IPS-15b (cell line): ENCODE results near the gene MIS18BP1.

Experiments
- H3K27me3 ChIP-seq: one replicate; pipeline ENCODE4 v1.6.1; 2013; ENCODE audit warnings: low read length; ENCODE audit not compliant: control insufficient read depth, insufficient read depth
- H3K36me3 ChIP-seq: one replicate; pipeline ENCODE4 v1.6.1; 2013; ENCODE audit warnings: low read length; ENCODE audit not compliant: control insufficient read depth, insufficient read depth
- H3K4me1 ChIP-seq: one replicate; pipeline ENCODE4 v1.6.1; 2013; ENCODE audit warnings: mild to moderate bottlenecking, low read length; ENCODE audit not compliant: control insufficient read depth, insufficient read depth
- H3K4me3 ChIP-seq: one replicate; pipeline ENCODE4 v1.5.1; 2013; ENCODE audit warnings: low read depth, low read length
- H3K9ac ChIP-seq: one replicate; pipeline ENCODE4 v1.6.1; 2013; ENCODE audit warnings: low read depth, mild to moderate bottlenecking, low read length
- H3K9me3 ChIP-seq: one replicate; pipeline ENCODE4 v1.6.1; 2013; ENCODE audit warnings: mild to moderate bottlenecking, low read length; ENCODE audit not compliant: control insufficient read depth, insufficient read depth

MIS18BP1 gene

GRCh38 chr14:45261209-45261608 is 8.2 kb upstream of the MIS18BP1 start:
- Histone ChIP-seq H3K36me3 (no peaks in the 10 kb centered on the region), H3K4me1 (no peaks in the 10 kb centered on the region), H3K9ac (no peak overlapping the region), H3K27me3 (no peaks in the 10 kb centered on the region), H3K9me3 (no peaks in the 10 kb centered on the region), H3K4me3 (no peak overlapping the region)

GRCh38 chr14:45258805-45259204 is 5.8 kb upstream of the MIS18BP1 start:
- Histone ChIP-seq H3K9me3 (no peaks in the 10 kb centered on the region), H3K4me1 (no peaks in the 10 kb centered on the region), H3K9ac (no peak overlapping the region), H3K27me3 (no peaks in the 10 kb centered on the region), H3K4me3 (no peak overlapping the region), H3K36me3 (no peaks in the 10 kb centered on the region)

- no peaks in the 10 kb centered on the region for H3K27me3 ChIP-seq
- H3K9ac ChIP-seq = no peak overlapping the region
- no peaks in the 10 kb centered on the region for H3K9me3 ChIP-seq
- H3K36me3 ChIP-seq = no peaks in the 10 kb centered on the region
- H3K4me3 ChIP-seq = no peak overlapping the region
- no peaks in the 10 kb centered on the region for H3K4me1 ChIP-seq
These were observed 5.1 kb upstream of the MIS18BP1 start for GRCh38 chr14:45258073-45258472.

- Histone ChIP-seq H3K4me1 (peaks cover 2% of the 10 kb centered on the region), H3K9ac (no peak overlapping the region), H3K36me3 (no peaks in the 10 kb centered on the region), H3K27me3 (no peaks in the 10 kb centered on the region), H3K4me3 (no peak overlapping the region), H3K9me3 (no peaks in the 10 kb centered on the region)
These were observed 1.8 kb upstream of the MIS18BP1 start for GRCh38 chr14:45254771-45255170.

- no peaks in the 10 kb centered on the region for H3K9me3 ChIP-seq
- no peaks in the 10 kb centered on the region for H3K27me3 ChIP-seq
- H3K36me3 ChIP-seq = no peaks in the 10 kb centered on the region
- H3K4me1 ChIP-seq = peaks cover 2% of the 10 kb centered on the region
- H3K9ac ChIP-seq = peak overlapping the region; percentile 80
- peak overlapping the region; percentile 87 for H3K4me3 ChIP-seq
These were observed 830 bp upstream of the MIS18BP1 start for GRCh38 chr14:45253754-45254310.

- Histone ChIP-seq H3K9ac (peak overlapping the region; percentile 96), H3K27me3 (no peaks in the 10 kb centered on the region), H3K4me3 (peak overlapping the region; percentile 87), H3K9me3 (no peaks in the 10 kb centered on the region), H3K4me1 (peaks cover 2% of the 10 kb centered on the region), H3K36me3 (no peaks in the 10 kb centered on the region)
These were observed 484 bp downstream of the MIS18BP1 start for GRCh38 chr14:45252366-45253069.

GRCh38 chr14:45251912-45252311 is 1.1 kb downstream of the MIS18BP1 start:
- H3K36me3 ChIP-seq = no peaks in the 10 kb centered on the region
- no peaks in the 10 kb centered on the region for H3K9me3 ChIP-seq
- H3K4me1 ChIP-seq = peaks cover 2% of the 10 kb centered on the region
- no peaks in the 10 kb centered on the region for H3K27me3 ChIP-seq
- H3K9ac ChIP-seq = peak overlapping the region; percentile 2
- peak overlapping the region; percentile 87 for H3K4me3 ChIP-seq

- no peak overlapping the region for H3K9ac ChIP-seq
- H3K9me3 ChIP-seq = no peaks in the 10 kb centered on the region
- no peaks in the 10 kb centered on the region for H3K27me3 ChIP-seq
- no peak overlapping the region for H3K4me3 ChIP-seq
- H3K4me1 ChIP-seq = peaks cover 9% of the 10 kb centered on the region
- H3K36me3 ChIP-seq = no peaks in the 10 kb centered on the region
These were observed 3.0 kb downstream of the MIS18BP1 start for GRCh38 chr14:45249856-45250575.

GRCh38 chr14:45247427-45247826 is 5.6 kb downstream of the MIS18BP1 start:
- no peak overlapping the region for H3K4me3 ChIP-seq
- H3K4me1 ChIP-seq = peaks cover 9% of the 10 kb centered on the region
- no peaks in the 10 kb centered on the region for H3K27me3 ChIP-seq
- no peaks in the 10 kb centered on the region for H3K36me3 ChIP-seq
- H3K9me3 ChIP-seq = no peaks in the 10 kb centered on the region
- H3K9ac ChIP-seq = no peak overlapping the region

GRCh38 chr14:45246691-45247090 is 6.3 kb downstream of the MIS18BP1 start:
- H3K9me3 ChIP-seq = no peaks in the 10 kb centered on the region
- H3K4me3 ChIP-seq = no peak overlapping the region
- H3K4me1 ChIP-seq = peaks cover 9% of the 10 kb centered on the region
- H3K27me3 ChIP-seq = no peaks in the 10 kb centered on the region
- H3K9ac ChIP-seq = no peak overlapping the region
- H3K36me3 ChIP-seq = no peaks in the 10 kb centered on the region

- peaks cover 9% of the 10 kb centered on the region for H3K4me1 ChIP-seq
- H3K4me3 ChIP-seq = no peak overlapping the region
- H3K27me3 ChIP-seq = no peaks in the 10 kb centered on the region
- H3K9me3 ChIP-seq = no peaks in the 10 kb centered on the region
- peaks cover 2% of the 10 kb centered on the region for H3K36me3 ChIP-seq
- no peak overlapping the region for H3K9ac ChIP-seq
These were observed 6.9 kb downstream of the MIS18BP1 start for GRCh38 chr14:45246151-45246550.

- Histone ChIP-seq H3K4me1 (peaks cover 7% of the 10 kb centered on the region), H3K4me3 (no peak overlapping the region), H3K9ac (no peak overlapping the region), H3K27me3 (no peaks in the 10 kb centered on the region), H3K9me3 (no peaks in the 10 kb centered on the region), H3K36me3 (peaks cover 6% of the 10 kb centered on the region)
These were observed 10.3 kb downstream of the MIS18BP1 start for GRCh38 chr14:45242706-45243105.
